Left hindlimb (tissue), 1 donor: ENCODE results near the gene MEIS2.

Experiments used
- DNase-seq: peaks from one replicate; pipeline ENCODE4 v3.0.0-alpha.2; 2018

The MEIS2 gene

GRCh38 chr15:37037850-37038715 is 62.3 kb downstream of the MEIS2 start:
- DNase-seq: no peak

- no peak for DNase-seq
Measured at GRCh38 chr15:37037071-37037655, 63.2 kb downstream of the MEIS2 start.

- no peak for DNase-seq
Measured at GRCh38 chr15:37034835-37035748, 65.3 kb downstream of the MEIS2 start.

- no peak for DNase-seq
Measured at GRCh38 chr15:37034392-37034791, 66.0 kb downstream of the MEIS2 start.

- no peak for DNase-seq
Measured at GRCh38 chr15:37032091-37032775, 68.1 kb downstream of the MEIS2 start.

- DNase-seq: no peak
Measured at GRCh38 chr15:37031198-37031597, 69.2 kb downstream of the MEIS2 start.

GRCh38 chr15:37028625-37029296 is 71.6 kb downstream of the MEIS2 start:
- no peak for DNase-seq

GRCh38 chr15:37020852-37021251 is 79.5 kb downstream of the MEIS2 start:
- DNase-seq: no peak

GRCh38 chr15:37019479-37020433 is 80.6 kb downstream of the MEIS2 start:
- no peak for DNase-seq

- DNase-seq: no peak
Measured at GRCh38 chr15:37017031-37017625, 83.2 kb downstream of the MEIS2 start.

GRCh38 chr15:37016231-37016630 is 84.1 kb downstream of the MEIS2 start:
- DNase-seq: no peak

- no peak for DNase-seq
Measured at GRCh38 chr15:37015451-37015850, 84.9 kb downstream of the MEIS2 start.

GRCh38 chr15:37015035-37015434 is 85.3 kb downstream of the MEIS2 start:
- DNase-seq: no peak

GRCh38 chr15:37014566-37014965 is 85.8 kb downstream of the MEIS2 start:
- no peak for DNase-seq

GRCh38 chr15:37014137-37014536 is 86.2 kb downstream of the MEIS2 start:
- no peak for DNase-seq

- no peak for DNase-seq
Measured at GRCh38 chr15:37010595-37010994, 89.8 kb downstream of the MEIS2 start.

GRCh38 chr15:37009288-37009687 is 91.1 kb downstream of the MEIS2 start:
- no peak for DNase-seq

- no peak for DNase-seq
Measured at GRCh38 chr15:37008205-37008604, 92.1 kb downstream of the MEIS2 start.

- DNase-seq: no peak
Measured at GRCh38 chr15:37007301-37007700, 93.0 kb downstream of the MEIS2 start.

GRCh38 chr15:37004981-37005735 is 95.2 kb downstream of the MEIS2 start:
- no peak for DNase-seq
